GM18519 (cell line): ENCODE results near the gene ATF2.
"Not testable (repeated sequence)": the region's sequence is repeated elsewhere in the genome, so short reads cannot be mapped to it uniquely, and the experiment has no call there.

Experiments used
- ATAC-seq: cut with Tn5 transposase; IDR thresholded peaks from one replicate; pipeline ENCODE4 v1.9.1; 2021; ENCODE audit warnings: mild to moderate bottlenecking, moderate library complexity; ENCODE audit not compliant: unreplicated experiment, low FRiP score

ATF2 gene

DNA sequence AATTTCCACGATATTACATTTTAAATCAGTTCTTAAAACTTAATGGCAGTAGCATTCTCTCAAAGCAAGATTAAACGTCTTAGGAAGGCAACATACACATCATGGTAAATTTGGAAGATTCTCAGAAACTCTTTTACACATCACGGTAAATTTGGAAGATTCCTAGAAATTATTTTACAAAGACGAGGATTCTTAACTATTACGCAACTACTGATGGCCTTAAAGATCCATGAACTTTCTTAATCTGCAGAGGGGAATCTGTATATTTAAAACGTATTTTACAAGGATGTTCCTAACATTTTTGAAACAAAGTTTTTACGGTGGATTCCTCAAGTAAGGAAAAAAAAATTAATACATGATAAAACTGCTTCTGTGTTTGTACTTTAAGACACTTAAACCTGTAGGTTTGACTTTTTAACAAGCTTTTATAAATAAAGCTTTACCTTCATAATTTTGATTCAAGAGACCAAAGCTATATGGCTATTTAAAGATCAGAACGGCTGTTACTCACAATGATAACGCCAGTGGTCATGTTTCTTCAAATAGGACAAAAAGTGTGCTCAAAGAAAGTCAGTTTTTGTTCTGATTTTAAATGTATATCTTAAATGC is 1.7 kb downstream of the ATF2 start:
- no peak for ATAC-seq

DNA sequence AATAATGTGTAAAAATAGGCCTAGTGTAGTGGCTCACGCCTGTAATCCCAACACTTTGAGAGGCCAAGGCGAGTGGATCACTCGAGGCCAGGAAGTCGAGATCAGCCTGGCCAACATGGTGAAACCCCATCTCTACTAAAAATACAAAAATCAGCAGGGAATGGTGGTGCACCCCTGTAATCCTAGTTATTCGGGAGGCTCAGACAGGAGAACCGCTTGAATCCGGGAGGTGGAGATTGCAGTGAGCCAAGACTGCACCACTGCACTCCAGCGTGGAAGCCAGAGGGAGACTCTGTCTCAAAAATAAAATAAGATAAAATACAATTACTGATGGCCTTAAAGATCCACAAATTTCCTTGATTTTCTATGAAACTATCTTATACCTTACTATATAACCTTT is 3.8 kb downstream of the ATF2 start:
- no peak for ATAC-seq

DNA sequence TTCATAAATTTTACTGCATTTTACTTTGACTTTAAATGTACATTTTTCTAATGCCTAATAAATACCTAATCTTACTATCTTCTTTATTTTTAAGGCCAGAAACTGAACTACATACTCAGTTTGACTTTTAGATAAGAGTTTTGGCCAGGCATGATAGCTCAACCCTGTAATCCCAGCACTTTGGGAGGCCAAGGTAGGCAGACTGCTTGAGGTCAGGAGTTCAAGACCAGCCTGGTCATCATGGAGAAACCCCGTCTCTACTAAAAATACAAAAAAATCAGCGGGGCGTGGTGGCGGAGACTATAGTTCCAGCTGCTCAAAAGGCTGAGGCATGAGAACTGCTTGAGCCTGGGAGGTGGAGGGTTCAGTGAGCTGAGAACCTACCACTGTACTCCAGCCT is 9.1 kb downstream of the ATF2 start:
- ATAC-seq, result no peak

DNA sequence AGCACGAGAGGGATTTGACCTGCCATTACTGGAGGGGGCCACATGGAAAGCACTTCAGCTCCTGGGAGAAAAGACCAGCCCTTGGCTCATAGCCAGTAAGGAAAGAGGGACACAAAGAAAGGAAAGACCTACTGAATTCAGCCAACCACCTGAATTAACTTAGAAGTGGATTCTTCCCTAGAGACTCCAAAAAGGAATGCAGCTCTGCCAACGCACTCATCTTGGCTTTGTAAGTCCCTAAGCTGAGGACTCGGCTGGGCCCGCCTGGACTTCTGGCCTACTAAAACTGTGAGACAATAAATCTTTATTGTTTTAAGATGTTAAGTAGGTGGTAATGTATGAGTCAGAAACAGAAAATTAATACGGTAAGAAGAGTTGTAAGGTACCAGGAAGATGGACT is 11.5 kb downstream of the ATF2 start:
- no peak for ATAC-seq

DNA sequence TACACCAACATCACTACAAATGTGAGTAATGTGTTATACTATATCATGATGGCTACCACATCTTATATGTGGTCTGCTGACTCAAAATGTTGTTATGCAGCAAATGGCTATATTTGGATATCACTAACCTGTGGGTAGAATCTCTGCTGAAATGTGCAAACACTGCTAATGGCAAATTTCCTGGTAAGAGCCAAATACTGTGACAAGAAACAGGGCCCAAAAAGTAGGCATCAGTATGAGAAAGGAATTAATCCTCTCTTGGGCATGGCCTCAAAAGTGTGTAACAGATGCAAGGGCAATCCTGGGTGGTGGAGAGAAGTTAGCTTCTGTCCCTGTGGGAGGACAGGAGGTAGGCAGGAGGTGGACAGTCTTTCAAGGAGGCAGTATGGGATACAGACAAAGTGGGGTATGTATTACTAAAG is 13.3 kb downstream of the ATF2 start:
- ATAC-seq, result peak; percentile 91

DNA sequence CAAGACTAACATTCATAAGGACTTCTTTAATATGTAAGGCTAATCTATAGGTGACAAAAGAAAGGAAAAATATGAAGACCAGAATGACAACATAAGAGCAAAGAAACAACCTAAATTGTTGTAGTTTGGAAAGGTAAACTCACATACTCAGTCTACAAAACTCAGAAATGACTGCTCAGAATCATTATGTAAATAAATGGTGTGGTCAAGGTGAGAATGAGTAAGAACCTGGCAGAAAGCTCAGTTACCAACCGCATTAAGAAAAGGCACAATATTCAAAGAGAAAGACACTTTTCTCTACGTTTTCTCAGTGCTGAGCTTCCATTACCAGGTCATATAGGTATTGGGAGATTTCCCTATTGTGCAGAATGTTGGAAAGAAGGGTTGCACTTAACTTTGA is 15.8 kb downstream of the ATF2 start:
- no peak for ATAC-seq

DNA sequence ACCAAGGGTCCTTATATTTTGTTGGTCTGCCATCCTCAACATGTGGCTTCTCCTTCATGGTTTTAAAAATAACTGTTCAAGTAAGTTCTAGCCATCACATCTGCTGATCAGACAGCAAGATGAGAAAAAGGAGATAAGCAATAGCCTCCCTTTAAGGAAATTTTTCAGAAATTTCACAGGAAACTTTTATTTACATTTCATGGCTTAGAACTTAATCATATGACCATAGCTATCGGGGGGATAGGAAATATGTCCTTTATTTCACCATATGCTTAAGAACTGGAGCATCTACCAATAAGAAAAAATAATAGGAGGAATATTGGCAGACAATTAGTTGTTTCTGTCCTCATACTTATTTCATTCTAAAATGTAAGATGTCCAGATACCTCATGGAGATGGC is 16.2 kb downstream of the ATF2 start:
- no peak for ATAC-seq

DNA sequence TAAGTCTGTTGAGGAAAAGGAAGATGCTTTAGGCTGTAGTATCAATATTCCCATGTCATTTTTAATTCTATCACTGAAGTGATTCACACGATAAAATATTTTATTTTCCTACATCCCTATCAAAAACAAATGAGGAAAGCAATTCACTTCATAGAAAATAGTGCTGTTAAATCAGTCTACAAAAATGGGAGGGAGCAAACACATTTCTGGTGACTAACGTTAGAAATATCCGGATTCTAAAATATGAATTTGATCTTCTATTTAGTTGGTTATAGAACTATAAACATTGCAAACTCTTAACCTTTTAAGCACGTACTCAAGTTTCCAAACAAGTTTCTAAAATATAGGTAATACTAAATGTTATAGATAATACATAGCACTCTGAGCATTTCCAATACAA is 20.8 kb downstream of the ATF2 start:
- ATAC-seq, result no peak

DNA sequence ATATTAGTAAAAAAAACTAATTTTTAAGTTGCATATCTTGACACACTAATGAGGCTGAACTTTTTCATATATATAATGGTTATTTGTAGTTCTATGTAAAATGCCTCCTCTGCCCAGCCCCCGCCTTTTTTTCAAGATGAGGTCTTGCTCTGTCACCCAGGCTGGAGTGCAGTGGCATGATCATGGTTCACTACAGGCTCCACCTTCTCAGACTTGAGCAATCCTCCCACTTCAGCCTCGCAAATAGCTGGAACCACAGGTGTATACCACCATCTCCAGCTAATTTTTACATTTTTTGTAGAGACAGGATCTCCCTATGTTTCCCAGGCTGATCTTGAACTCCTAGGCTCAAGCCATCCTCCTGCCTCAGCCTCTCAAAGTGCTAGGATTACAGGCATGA is 24.3 kb downstream of the ATF2 start:
- ATAC-seq, result no peak

DNA sequence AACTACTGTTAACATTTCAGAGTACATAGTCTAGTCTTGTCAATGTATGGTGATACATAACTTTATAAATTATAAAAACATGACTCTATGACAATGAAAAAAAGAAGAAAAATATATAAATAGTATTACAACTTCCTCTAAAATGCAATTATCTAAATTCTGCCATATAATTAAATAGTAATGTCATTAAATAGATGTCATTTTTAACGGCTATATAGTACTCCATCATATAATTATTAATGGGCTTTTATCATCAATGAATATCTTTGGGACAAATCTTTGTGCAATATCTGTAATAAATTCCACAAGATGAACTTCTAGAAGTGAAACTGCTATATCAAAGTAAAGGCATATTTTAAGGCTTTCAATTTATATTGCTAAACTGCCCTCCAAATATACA is 24.8 kb downstream of the ATF2 start:
- no peak for ATAC-seq

DNA sequence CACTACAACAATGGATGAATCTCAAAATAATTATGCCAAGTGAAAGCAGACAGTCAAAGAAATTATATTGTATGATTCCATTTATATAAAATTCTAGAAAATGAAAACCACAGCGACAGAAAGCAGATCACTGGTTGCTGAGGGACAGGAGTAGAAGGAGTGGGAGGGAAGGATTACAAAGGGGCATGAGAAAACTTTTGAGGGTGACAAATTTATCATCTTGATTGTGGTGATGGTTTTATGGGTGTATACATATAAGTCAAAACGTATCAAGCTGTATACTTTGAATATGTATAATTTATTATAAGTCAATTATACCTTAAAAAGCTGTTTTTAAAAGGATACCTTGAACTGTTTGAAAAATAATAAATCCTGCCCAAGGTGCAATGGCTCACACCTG is 27.7 kb downstream of the ATF2 start:
- ATAC-seq, result no peak

DNA sequence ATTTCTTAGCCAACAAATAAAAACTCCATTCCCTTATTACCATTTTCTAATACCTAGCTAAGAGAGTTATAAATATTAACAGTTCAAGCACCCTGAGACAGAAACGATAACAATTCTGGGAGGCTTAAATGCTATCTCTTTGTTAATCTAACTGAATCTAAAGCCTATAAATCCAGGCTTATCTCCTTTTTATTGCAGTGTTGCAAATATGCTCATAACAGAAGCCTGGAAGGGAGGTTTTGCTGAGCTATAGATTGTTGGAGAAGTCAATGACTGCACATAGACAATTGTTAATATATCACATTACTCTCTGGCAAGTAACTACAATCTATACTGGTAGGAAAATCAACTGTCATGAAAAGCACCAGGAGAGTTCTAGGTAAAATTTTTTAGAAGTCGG is 30.2 kb downstream of the ATF2 start:
- ATAC-seq, result no peak

DNA sequence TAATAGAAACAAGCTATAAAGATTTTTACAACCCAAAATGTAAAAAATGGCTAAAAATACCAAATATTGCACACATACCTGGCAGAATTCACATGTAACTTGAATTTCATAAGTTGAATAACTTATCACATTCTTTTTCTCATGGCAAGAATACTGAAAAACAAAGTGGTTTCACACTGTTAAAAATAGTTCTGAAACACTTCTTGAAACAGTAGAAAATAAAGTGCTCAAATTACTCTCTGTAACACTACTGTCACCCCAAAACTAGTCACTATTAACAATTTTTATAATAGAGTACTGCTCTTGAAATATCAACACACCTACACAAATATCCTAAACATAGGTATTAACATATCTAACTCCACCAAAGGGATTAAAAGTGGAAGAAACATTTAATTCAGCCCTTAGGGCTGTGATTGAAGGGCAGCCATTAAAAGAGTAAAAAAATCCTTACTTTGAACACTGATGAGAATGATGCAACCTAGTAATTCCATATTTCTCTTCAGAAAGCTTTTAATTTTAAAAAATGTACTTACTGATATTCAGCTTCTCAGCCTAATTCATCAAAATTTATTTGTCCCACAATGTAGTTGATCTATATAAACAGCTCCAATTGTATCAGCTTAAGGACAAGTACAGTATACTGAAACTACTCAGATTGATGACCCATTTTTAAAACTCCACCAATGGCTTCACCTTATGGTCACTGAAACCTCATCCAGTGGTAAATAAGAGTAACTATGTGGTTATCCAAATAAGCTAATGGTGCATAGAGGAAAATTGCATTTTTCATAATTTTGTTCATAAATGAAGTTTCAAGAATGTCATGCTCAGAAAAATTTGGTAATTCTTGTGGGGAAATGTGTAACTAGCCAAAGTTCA is 31.4 kb downstream of the ATF2 start:
- peak; percentile 64 for ATAC-seq

DNA sequence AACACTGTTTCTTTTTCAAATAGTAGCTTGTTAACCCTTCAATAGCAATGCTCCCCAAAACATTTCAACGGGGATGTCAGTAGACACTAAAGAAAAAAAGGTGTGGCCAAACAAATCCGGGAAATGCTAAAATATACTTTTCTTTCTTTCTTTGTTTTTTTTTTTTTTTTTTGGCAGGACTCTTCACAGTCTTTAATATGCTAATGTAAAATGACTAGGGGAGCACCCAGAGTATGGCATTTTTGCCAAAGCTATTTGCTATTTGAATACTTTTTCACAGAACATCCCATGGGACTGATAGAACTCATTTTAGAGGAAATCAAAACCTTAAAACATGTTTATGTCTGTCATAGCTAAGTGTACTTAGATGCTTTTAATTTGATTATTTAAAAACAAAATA is 32.1 kb downstream of the ATF2 start:
- ATAC-seq, result no peak

DNA sequence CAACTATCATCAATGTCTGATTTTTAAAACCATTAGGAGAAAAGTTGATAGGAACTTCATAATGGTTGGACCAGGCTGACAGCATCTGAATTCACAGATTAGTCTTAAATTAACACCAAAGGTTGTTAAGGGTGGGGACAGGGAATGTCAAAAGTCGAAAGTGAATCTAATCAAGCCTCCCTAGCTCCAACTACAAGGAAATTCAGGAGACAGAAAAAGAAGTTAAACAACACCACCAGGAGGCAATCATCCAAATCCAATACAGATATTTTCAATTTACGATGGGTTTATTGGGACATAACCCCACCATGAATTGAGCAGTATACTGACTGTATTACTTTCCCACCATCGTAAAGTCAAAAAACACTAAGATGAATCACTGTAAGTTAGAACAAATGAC is 32.8 kb downstream of the ATF2 start:
- no peak for ATAC-seq

DNA sequence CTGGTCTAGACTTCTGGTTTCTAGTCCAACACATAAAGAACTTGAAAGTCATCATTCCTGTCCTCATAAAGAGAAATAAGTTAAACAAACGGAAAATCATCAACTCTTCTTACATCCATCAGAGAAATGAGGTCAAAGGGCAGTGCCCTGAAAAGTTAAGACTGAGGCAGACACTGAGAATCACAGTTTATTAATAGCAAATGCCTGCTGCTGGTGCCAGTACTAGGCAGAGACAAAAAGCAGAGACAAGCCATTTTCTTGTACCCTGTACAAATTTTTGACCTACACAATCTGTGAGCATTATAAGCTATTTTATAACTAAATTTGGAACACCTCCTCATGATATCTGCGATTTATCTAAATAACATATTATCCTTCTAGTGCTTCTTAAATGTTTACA is 36.8 kb downstream of the ATF2 start:
- no peak for ATAC-seq

DNA sequence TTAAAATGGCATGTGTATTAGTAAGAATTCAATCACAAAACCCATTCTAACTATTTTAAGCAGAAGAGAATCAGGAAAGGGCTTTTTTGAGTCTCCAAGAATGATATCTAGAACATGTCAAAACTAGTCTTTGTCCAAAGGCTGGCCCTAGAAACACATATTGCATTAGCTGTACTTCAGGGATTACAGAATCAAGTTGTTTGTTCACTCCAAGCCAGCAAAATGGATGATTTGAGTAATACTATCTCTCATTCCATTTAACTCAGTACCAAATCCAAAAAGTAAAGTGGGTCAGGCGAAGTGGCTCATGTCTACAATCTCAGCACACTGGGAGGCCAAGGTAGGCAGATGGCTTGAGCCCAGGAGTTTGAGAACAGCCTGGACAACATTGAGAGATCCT is 41.3 kb downstream of the ATF2 start:
- ATAC-seq, result no peak

DNA sequence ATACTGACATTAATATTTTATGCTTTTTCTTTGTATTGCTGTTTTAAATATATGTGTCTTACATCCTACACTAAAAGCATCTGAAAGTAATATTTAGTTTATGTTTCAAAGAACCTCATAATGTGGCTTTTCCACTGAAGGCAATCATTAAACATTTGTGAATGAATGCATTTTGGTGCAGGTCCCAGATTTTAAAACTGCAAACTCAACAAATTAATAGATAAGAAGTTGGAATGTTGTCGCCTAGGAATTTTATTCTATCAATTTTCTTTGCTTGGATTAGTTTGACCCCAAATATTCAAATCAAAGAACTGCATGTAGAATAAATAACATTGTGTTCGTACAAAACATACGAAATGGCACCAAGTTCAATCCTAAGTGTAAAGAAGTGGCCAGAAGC is 44.7 kb downstream of the ATF2 start:
- ATAC-seq, result no peak

DNA sequence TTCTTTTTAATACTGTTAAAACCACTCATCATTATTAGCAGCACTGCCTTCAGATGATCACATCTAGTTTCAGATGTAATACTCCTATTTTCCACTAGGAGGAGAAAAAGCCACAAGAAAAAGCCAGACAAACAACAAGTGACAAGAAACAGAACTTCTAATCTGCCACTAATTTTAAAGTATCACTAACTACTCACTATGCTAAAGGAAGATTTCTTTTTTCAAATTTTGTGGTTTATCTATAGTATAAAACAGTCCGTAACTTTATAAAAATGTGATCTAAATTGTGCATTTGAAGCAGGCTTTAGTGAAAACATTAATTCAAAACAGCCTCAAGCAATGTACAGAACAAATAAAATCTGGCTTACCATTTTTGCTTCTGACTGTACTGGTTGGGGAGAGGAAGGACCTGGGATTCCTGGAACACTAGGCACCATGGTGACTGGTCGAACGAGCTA is 56.8 kb downstream of the ATF2 start:
- ATAC-seq, result no peak

DNA sequence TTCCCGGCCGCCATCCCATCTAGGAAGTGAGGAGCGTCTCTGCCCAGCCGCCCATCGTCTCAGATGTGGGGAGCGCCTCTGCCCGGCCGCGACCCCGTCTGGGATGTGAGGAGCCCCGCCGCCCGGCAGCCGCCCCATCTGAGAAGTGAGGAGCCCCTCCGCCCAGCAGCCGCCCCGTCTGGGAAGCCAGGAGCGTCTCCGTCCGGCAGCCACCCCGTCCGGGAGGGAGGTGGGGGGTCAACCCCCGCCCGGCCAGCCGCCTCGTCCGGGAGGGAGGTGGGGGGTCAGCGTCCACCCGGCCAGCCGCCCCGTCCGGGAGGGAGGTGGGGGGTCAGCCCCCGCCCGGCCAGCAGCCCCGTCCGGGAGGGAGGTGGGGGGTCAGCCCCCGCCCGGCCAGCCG is 59.9 kb downstream of the ATF2 start:
- not testable (repeated sequence) for ATAC-seq

DNA sequence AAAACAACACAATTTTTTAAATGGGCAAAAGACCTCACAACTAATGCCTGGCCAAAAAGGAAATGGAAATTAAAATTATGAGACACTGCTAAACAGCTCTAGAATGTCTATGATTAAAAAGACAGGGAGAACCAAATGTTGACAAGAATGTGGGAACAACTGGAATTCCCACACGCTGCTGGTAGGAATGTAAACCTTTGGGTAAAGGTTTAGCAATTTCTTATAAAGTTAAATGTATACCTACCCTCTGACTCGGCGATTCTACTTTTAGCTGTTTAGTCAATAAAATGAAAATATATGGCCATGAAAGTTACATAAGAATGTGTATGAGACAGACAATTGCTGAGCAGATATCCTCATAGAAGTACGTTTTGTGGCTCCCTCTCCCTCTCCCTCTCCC is 60.9 kb downstream of the ATF2 start:
- ATAC-seq, result no peak

DNA sequence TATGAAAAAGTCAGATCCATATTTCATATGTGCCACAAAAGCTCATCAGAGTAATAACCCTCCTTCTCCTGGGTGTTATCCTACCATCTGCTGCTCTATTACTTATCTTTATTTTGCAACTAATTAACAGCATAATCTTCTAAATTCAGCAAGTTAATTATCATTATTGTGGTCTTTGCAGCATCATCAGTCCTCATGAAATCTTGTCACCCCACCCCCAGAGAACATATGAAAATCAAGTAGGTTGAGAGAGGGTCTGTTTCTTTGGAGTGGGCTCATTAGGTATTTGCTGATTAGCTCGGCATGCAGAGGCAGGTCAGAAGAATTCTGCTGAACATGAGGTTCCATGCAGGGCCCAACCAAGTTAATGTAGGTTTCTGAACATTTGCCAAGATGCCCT is 64.8 kb downstream of the ATF2 start:
- ATAC-seq, result no peak
